NCI-H1694 (cell line): ENCODE results near the gene ARSI.
A peak's percentile ranks its signal among the peaks of the same experiment; 100 is the strongest.

Source experiments
- DNase-seq: peaks from one replicate; lab custom pipeline; 2025; lab: John Stamatoyannopoulos, UW

The ARSI gene

DNA sequence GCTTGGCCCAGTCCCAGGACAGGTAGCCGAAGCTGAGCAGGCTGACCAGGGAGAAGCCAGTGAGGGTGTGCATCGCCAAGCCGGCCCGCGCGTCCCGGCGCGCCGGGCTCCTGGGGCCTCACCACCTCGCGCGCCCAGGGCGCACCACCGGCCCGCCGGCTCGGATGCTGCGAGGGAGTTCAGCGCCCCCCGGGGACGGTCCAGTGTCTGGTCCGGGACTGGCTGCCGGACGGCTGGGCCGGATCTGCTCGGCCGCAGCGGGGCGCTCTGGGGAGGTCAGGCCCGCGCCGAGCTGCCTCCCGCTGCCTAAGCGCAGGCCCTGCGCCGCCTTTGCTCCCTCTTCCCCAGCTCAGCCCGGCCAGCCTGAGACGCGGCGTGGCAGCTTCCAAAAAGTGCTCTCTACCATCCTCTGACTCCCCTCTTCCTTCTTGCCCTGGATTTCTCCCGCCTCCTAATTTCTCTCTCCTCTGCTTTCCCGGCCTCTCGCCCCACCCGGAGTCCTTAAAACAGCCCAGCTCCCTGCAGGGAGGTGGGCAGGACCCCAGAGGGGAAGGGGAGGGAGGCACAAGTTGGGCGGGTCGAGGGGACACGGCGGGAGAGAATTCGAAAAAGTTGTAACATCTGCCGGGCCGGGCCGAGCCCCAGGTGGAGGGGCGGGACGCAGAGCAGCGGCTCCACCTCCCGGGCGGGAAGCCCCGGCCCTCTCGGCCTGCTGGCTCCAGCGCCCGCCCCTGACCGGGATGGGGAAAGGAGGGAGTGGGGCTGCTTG lies at the start of gene ARSI:
TSS of gene ARSI (minus strand) at position 605 of the 769 bp plus-strand sequence. CDS start at position 73, 532 bp downstream.
- DNase-seq = no peak

DNA sequence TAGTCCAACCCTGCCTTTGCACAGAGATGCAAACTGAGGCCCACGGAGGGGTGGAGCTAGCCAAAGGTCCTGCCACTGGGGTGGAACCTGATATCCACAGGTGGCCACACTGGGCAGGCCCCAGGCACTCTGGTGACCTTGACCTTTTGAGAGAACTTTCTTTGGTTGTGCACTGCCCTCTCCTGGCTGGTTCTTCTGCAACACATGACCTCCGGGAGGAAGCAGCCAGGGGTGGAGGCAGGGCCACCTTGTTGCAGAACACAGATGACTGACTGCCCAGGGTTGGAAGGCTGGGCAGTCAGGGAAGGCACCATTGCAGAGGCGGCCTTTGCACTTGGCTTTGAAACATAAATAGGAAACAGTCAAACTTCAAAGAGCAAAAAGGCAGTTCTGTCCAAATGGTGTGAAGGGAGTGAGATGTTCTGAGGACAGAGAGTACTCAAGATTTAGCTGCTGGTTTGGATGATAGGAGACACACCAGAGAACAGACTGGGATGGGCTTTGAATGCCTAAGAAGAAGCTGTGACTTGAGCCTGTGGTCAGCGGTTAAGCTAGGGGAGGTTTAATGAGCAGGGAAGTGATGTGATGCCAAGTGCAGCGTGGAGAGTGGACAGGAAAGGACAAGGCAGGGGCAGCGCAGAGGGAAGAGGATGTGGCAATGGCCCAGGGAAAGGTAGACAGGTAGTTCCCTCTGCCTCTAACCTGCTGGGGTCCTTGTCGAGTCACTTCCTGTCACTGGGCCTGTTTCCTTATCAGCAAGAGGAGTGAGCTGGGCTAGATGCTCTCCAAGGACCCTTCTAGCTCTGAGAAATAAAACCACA lies 48.0 kb upstream of the ARSI start:
- DNase-seq = peak; percentile 11

DNA sequence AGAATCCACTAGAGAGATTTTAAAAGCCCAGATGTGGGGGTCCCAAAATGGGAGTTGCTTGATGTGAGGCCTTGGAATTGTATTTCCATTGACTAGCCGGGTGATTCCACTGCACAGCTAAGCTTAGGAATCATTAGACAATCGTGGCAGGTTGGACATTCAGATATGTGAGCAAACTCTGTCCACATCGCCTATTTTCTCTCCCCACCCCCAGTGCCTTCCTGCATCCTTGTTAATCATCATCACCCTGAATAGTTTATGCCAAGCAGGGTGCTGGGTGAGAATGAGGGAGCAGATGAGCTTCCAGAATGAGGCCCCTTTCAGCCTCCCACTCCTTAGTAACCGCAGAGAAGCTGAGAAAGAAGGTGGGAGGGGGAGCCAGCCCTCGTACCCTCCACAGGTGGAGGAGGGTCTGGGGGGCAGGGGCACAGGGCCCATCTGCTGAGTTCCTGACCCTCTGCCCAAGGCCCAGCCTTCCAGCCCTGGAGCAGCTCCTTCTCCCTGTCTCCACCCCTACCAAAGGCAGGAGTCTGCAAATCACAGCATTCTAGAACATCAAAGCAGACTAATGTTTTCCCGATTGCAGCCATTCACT lies 47.1 kb upstream of the ARSI start:
- DNase-seq = no peak

DNA sequence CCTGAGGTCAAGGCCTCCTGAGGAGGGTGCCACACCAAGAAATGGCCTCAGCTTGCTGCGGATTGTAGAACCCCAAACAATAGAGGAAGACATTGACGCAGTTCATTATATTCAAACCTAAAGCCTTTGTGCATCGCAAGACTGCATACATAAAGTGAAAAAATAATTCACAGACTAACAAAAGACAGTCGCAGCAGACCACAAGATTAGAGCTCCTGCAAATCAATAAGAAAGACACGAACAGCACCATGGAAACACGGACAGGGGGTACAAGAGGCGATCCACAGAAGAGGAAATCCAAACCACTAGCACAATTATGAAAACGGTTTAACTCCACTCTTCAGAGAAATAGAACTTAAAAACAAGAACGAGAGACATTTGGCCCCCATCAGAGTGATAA lies 44.7 kb upstream of the ARSI start:
- no peak for DNase-seq

DNA sequence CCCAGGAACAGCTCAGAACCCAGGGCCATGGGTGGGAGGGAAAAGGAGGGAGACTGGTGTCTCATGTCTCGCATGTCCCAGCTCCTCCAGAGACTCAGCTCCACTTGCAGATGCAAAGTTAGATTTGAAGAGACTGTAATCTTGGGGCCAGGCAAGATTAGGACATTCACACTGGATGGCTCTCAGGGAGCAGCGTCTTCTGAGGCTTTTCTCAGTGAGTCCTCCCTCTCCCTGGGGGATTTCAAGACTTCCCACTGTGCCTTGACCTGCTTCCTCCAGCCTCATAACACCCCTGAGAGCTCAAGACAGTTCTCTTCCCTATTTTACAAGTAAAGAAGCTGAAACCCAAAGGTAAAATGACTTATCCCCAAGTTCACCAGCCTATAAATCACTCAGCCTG lies 44.3 kb upstream of the ARSI start:
- no peak for DNase-seq

DNA sequence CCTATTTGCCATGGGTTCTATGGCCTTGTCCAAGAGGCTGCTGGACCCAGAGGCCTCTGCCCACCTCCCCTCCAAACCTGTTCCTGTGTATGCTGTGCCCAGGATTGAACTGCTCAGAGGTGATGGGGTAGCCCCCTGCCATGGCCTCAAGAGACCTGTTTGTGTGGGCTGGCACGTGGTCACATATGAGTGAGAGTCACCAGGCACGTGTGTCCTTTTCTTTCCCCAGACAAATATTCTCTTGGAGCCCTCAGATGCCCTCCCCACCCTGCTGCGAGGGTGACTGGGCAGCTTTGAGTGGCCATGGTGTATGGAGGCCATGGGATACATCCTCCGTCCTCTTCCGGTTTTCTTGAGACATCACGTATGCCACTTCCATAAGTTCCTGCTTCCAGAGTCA lies 43.9 kb upstream of the ARSI start:
- no peak for DNase-seq

DNA sequence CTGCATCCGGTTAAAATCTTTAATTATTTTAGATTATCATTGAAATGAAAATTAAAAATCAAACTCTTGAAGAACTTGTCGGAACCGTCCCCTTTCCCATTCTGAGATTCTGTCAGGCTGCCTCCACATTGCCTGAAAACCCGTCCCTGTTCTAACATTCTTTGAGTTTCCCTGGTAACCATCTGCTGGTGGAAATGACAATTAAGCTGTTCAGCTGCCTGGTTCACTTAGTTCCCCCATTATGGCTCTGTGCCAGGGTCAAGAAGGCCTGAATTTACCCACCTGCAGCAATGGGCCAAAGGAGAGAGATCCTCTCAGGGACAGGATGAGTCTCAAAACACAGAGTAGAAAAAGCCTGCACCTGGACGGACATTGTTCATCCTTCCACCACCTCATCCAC lies 43.0 kb upstream of the ARSI start:
- peak; percentile 47 for DNase-seq

DNA sequence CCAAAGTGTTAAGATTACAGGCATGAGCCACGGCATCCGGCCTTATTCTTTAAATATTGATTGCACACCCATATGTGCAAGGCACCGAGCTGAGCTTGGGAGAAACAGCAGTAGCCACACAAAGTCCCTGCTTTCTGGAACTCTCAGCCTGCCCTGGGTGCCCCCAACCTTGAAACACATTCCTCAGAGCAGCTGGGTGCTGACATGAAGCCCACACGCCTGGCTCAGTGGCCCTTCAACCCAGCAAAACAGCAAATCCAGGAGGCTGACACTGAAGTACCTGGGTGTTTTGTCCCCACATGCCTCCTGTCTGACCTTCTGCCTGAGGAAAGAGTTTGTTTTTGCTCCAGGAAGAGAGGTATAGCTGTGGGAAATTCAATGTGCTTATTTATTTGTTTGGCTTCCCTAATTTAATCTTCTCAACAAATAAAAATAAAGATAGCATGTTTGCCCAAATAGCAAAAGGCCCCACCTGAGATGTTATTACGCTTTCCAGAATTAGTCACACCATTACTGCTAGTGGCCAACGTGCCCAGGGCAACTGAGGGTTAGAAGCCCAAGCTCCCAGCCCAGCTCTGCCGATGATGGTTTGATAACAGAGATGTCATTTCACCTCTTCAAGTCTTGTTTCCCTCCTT lies 41.4 kb upstream of the ARSI start:
- no peak for DNase-seq

DNA sequence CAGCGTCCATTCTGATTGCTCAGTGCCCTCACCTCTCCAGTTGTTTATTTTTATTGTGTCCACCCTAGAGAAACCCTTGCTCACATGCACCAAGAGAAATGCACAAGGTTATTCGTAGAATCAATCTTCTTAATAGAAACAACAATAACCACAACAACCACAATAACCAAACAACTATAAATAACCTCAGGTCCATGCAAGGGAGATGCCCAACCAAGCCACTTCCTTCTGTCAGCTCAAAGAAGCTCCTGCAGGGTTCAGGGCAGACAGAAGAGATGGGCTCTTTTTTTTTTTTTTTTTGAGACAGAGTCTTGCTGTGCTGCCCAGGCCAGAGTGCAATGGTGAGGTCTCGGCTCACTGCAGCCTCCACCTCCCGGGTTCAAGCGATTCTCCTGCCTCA lies 39.9 kb upstream of the ARSI start:
- no peak for DNase-seq

DNA sequence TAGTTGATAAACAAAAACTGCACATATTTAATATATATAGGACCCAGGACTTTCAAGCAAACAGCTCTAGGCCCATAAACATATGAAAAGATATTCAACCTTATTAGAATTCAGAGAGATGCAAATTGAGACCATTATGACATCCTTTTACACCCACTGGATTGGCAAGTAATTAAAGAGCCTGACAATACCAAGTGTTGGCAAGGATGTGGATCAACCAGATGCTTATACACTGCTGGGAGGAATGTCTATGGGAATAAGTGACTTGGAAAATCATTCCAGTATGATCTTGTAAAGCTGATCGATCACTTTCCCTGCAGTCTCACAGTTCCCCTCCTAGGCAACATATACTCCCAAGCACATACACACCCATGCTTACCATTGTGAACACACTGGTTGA lies 39.3 kb upstream of the ARSI start:
- DNase-seq = no peak

DNA sequence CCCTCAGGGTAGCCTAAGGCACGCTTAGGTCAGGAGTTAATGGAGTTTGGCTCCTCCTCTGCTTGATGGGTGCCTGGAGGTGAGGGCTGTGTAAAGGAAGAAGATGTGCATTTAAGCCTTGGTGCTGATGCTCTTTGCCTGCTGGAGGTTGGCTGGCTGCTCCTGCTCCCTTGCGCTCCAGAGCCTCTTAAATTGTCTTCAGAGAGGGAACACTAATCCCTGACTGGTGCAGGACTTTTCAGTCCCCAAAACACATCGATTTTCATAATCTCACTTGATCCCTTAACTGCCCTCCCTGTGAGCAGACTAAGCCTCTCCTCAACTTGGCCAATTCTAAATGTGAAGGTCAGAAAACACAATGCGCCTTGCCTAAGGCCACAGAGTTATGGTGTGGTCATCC lies 38.6 kb upstream of the ARSI start:
- DNase-seq = no peak

DNA sequence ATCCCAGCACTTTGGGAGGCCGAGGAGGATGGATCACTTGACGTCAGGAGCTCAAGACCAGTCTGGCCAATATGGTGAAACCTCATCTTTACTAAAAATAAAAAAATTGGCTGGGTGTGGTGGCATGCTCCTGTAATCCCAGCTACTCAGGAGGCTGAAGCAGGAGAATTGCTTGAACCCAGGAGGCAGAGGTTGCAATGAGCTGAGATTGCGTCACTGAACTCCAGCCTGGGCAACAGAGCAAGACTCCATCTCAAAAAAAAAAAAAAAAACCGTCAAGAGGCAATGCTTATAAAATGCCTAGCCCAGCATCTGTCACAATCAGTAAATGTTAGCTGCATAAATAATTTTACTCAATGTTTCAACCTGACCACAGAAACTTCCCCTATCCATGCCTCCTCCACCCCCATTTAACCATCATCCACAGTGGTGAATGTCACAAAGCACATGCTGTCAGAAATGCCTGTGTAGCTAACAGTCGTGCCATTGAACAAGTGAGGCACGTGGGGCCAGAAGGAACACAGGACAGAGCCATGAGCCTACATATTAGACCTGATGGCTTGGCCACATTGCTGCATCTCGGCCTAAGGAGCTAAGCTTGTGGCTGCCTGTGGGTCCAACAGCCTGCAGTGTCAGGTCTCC lies 38.0 kb upstream of the ARSI start:
- DNase-seq = no peak

DNA sequence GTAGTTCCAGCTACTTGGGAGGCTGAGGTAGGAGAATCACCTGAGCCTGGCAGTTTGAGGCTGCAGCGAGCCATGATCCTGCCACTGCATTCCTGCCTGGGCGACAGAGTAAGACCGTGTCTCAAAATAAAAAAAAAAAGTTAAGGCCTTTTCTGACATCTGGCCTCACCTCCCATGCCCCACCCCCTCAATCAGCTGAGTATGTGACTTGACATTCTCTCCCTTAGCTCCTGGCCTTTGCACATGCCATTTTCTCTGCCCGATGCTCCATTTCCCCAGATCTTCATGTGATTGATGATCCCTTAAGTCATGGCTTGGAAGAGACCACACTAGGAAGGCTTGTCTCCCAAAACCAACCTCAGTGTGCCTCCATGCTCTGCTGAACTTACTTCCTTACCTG lies 37.1 kb upstream of the ARSI start:
- no peak for DNase-seq

DNA sequence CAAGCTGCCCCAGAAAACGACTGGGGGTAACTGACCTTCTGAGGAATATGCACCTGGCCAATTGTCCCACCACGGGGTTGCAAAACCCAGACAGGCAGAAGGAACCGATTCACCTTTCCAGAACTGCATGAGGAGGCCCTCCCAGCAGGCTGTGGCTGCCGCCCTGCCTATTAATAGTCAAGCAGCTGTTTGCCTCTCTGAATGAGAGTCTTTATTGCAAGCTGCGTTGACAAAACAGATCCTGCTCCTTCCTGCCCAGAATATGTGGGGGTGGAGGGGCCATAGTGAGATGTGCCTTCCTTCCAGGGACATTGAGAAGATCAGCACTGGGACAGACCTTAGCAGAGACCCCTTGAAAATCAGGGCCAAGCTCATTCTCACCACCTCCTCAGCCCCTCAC lies 36.5 kb upstream of the ARSI start:
- no peak for DNase-seq

DNA sequence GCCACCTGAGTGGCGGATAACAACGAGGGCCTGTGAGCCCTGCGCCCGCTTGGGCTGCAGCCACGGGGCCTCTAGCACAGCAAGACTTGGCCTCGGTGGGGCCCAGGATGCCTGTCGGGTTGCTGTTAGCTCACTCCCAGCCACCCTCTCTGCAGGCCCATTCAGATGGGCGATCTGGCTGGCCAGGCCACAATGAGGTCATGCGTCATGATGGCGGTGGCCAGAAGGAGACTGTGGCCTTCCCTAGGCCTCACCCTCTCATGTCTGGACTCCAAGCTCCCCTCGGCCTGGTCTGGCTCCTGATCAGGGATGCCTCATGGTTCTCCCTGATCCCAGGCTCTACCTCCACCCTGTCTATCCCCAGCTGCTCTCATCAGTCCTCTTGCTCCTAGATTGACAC lies 35.8 kb upstream of the ARSI start:
- no peak for DNase-seq

DNA sequence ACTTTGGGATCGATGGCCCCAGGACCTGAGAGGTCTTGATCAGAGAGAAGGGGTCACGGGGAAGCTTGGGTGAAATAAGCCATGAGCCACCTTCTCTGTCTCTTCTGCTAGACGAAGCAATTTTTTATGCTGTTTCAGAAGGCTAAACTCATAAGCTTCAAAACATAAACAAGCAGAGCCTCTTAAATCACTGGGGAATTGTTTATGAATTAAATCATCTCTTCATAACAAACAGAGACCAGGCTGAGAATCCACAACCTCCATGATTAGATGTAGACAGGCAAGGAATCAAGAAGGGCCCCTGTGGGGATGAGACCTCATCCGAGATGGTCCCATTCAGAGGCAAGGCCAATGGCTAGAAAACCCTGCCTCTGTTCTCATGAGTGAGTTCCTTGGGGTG lies 33.1 kb upstream of the ARSI start:
- DNase-seq = no peak

DNA sequence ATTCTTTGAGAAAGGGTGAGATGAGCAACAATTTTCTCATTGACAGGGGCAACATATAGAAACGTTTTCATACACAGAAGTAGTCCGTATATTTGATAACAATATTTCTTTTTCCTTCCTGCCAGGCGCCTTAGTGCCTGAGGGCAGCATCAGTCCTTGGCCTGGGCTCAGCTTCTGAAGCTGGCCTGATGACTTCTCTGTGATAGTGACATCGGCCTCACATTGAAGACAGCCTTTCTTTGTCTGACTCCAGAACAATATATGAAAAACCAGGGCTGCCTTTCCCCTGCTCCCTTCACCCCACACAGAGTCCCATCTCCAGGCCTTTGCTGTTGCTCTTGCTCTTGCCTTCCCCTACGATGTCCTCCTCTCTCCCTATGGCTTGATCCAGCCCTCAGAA lies 30.7 kb upstream of the ARSI start:
- DNase-seq = no peak

DNA sequence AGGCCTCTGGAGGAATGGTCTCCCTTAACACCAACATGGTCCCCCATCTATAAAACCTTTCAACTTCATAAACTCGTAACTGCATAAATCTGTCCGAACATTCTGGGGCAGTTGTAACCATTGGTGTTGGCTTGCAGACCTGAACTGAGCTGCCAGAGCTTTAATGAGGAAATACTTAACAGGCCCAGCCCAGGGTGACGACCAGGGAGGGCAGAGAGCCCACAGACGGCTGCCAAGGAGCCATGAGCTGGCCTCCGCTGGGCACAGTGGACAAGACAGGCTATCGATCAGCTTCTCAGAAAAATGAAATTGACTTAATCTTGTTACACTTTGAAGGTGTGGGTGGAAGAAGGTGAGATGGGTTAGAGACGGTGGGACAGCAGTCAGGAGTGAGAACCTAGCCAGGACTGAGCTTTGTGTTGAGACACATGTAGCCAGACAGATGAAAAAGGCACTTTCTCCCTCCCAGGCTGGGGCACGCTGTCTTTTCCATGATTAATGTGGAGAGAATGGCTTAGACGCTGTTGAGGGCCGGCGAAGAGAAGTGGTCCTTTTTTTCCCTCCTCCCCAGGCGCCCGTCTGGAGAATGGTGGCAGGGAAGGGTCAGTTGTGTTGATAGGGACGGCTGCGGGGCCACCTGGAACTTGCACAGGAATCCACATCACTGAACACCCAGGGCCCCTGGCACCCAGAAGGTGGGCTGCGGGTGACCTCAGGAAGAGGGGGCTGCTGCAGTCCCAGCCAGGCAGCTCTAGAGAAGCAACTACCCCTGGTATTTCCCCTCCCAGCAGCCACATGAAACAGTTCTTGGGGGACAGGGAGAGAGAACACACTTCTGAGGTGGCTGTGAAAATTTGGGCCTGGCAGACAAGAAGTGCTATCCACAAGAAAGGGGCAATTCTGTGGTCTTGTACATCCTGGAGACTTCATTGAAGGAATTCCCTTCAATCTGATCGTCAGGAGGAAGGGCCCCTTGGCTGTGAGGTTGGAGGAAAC lies 27.5 kb upstream of the ARSI start:
- no peak for DNase-seq

DNA sequence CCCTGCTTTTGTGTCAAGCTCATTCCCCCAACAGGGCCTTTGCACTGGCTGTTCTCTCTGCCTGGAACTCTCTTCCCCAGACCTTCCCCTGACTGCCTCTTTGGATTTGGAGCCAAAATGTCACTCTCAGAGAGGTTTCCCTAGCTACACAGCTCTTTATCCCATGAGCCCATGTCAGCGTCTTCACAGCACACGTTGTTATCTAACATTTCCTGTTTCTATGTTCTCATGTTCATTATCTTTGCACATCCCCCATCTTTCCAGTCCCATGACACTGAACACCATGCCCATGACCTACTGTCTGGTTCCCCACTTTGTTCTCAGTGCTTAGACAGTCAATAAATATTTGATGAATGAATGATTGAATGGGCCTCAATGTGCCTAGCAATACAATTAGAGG lies 26.3 kb upstream of the ARSI start:
- no peak for DNase-seq

DNA sequence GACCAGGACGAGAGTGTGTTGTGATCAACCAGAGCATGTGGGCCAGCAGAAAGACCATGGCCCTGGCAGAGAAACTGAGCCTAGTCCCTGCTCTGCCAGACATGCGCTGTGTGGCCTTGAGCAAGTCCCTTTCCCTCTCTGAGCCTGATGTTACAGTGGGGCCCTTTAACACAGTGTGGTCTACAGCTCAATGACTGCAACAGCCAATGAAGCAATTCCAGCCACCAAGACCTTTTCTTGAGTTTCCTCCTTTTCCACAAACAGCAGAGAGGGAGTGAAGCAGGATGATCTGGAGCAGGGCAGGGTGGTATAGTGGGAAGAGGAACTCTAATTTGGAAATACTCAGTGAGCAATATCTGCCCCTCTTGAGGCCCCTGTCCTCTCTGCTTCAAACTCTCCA lies 25.8 kb upstream of the ARSI start:
- DNase-seq = no peak

DNA sequence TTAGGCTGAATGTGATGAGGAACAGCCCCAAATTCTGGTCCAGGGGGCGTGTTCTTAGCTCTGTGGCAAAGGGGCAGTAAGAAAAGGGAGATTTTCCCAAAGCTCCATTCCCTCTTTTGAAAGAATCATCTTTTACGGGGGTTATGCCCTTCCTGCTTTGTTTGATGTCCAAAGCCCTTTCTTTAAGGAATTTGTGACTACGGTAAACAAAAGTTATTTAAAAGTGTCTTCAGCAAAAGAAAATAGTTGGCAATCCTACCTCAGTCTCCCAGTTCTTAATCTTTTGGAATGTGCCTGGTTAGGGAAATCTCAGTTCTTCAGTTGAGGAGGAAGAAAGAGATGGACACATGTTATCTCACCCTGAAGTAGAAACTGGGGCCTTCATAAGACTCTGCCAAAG lies 24.4 kb upstream of the ARSI start:
- DNase-seq = no peak
